Measurements from ENCODE around the gene COBL.

GRCh38 chr7:51148216-51148615 is 168.4 kb downstream of the COBL start:
- TF ChIP-seq, protein P1, sequence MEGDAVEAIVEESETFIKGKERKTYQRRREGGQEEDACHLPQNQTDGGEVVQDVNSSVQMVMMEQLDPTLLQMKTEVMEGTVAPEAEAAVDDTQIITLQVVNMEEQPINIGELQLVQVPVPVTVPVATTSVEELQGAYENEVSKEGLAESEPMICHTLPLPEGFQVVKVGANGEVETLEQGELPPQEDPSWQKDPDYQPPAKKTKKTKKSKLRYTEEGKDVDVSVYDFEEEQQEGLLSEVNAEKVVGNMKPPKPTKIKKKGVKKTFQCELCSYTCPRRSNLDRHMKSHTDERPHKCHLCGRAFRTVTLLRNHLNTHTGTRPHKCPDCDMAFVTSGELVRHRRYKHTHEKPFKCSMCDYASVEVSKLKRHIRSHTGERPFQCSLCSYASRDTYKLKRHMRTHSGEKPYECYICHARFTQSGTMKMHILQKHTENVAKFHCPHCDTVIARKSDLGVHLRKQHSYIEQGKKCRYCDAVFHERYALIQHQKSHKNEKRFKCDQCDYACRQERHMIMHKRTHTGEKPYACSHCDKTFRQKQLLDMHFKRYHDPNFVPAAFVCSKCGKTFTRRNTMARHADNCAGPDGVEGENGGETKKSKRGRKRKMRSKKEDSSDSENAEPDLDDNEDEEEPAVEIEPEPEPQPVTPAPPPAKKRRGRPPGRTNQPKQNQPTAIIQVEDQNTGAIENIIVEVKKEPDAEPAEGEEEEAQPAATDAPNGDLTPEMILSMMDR (IDR thresholded peaks at IDR 0.05 in 2 of 3, conservative IDR thresholded peaks at IDR 0.05 in 1 of 3; ENCODE audit: control insufficient read depth in 2 of 3, extremely low read depth in 1 of 3, insufficient read depth in 1 of 3, low read depth in 3 of 3, low read length in 3 of 3): no peak
- no peak for TF ChIP-seq TCF12 (IDR thresholded peaks at IDR 0.05; ENCODE audit: low read depth, low read length)
- TF ChIP-seq SMC3 (IDR thresholded peaks at IDR 0.05; ENCODE audit: borderline replicate concordance, low read length): no peak
- TF ChIP-seq, protein P2, sequence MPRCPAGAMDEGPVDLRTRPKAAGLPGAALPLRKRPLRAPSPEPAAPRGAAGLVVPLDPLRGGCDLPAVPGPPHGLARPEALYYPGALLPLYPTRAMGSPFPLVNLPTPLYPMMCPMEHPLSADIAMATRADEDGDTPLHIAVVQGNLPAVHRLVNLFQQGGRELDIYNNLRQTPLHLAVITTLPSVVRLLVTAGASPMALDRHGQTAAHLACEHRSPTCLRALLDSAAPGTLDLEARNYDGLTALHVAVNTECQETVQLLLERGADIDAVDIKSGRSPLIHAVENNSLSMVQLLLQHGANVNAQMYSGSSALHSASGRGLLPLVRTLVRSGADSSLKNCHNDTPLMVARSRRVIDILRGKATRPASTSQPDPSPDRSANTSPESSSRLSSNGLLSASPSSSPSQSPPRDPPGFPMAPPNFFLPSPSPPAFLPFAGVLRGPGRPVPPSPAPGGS (IDR thresholded peaks at IDR 0.05; ENCODE audit: borderline replicate concordance, insufficient read depth, low read depth, low read length, poor library complexity, severe bottlenecking): no peak
- TF ChIP-seq POLR2A (IDR thresholded peaks at IDR 0.05; ENCODE audit: low read depth, low read length): no peak
- TF ChIP-seq, protein P3, sequence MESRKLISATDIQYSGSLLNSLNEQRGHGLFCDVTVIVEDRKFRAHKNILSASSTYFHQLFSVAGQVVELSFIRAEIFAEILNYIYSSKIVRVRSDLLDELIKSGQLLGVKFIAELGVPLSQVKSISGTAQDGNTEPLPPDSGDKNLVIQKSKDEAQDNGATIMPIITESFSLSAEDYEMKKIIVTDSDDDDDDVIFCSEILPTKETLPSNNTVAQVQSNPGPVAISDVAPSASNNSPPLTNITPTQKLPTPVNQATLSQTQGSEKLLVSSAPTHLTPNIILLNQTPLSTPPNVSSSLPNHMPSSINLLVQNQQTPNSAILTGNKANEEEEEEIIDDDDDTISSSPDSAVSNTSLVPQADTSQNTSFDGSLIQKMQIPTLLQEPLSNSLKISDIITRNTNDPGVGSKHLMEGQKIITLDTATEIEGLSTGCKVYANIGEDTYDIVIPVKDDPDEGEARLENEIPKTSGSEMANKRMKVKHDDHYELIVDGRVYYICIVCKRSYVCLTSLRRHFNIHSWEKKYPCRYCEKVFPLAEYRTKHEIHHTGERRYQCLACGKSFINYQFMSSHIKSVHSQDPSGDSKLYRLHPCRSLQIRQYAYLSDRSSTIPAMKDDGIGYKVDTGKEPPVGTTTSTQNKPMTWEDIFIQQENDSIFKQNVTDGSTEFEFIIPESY (IDR thresholded peaks at IDR 0.05): no peak
- TF ChIP-seq CREB1 (IDR thresholded peaks at IDR 0.05; ENCODE audit: low read depth): no peak

All from GM12878 (cell line).